Activated T-cell treated with anti-CD3 and anti-CD28 coated beads for 4 hours (primary cell): ENCODE data around the gene RAB11FIP3.
"Not testable (repeated sequence)": the region's sequence is repeated elsewhere in the genome, so short reads cannot be mapped to it uniquely, and the experiment has no call there.

Experiments
- DNase-seq: peaks from one replicate; pipeline ENCODE4 v3.0.0-alpha.2; 2020

Gene RAB11FIP3

DNA sequence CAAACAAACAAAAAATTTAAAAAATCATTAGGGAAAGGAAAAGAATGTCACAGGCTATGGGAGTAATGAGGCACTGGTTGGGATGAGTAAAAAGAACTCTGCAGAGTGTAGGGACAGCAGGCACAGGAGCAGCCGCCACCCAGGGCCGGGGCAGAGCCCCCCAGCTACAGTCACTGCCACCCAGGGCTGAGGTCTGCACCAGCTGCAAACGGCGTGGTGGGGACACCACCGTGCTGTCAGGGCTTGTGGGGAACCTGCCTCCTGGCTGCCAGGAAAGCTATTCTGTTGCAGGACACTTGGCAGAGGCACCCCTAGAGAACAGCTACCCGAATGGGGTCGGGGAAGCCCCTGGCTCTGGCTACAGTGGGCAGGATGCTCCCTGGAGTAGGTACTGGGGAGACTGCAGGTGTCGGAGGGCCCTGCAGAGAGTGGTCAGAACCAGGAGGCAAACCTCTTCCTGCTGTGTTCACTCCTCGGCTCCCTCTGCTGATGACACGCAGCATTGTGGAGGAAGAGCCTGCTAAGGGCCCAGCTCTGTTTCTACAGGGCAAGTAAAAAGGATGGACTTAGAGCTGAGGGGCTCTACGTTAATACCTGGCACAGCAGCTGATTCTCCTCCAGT is 69.8 kb downstream of the RAB11FIP3 start:
- DNase-seq = no peak

DNA sequence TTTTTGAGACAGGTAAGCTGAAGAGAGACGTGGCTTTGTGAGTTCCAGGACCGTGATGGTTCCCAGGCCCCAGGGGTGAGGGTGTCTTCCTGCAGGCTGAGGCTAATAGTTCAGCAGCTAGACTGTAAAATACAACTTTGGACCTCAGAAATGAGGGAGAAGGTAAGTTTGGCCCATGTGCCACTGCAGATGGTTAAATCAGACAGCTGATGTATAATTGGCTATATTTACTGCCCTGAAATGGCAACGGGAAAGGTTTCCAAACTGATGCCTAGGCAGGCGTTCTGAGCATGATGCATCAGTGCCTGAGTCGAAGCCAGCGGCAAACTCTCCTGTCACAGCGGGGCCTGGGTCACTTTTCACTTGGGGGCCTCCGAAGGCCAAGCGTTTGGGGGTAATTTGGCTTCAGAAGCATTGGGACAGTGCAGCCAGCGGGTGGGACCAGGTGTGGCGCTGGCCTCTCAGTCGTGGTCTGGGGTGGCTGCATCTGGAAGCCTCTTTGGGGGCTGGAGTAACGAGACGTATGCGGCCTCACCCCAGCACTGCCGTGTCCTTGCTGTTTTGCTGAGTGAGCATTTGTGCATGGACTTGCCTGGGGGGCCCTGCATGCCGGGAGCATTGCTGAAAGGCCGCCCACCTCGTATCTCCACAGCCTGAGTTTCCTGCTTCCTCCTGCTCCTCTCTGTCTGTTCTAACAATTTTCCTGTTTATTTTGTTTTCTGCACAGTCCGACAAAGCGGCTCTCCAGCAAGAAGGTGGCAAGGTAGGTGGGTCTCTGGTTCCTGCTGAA is 70.8 kb downstream of the RAB11FIP3 start:
- DNase-seq = no peak

DNA sequence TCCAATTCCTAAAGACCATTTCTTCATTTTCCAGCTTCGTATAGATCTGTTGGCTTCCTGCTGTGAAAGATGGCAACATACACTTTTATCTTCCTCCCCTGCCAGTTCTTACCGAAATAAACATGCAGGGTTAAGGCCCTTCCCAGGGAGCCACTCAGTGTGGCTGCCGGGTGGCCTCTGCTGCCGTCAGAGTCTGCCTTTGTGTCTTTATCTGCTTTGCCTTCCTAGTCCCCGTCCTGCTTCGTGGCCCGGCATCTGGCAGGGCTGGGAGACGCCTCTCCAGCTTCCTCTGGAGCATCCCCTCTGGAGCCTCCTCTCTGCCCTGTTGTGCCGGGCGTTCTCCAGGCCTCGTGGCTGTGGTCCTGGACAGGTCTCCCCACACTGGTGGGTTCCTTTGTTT is 71.8 kb downstream of the RAB11FIP3 start:
- DNase-seq = no peak

DNA sequence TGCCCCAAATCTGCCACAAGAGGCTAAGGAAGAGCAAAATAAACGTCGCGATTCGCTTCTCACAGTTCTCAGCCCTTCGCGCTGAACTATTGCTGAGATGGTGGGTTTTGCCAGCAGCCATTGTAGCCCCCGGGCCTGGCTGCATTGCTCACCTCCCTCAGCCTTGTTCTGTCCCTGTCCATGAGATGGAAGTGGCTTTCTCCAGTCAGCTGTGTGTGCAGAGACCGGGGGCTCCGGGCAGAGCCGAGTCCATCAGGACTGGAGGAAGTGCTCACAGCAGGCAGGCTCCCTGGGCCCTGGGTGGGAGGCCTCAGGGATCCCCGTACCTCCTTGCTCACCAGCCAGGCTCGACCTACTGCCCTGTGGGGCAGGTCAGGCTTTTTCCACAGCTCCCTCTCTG is 74.5 kb downstream of the RAB11FIP3 start:
- no peak for DNase-seq

DNA sequence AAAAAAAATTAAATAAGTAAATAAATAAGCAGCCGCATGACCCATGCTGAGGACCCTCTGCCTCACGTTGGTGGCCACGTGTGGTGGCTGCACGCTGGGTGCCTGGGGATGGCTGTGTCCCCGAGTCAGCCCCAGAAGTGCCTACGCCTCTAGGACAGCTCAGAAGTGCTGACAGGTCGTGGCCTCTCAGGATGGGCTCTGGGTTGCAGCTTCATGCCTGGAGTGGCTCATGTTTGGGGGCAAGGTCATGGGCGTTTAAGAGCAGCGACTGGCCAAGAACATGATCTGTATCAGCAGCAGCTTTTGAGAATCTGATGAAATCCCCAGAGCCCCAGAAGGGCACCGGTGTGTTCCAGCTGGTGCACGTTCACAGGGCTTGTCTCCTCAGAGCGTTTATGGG is 75.3 kb downstream of the RAB11FIP3 start:
- DNase-seq = no peak

DNA sequence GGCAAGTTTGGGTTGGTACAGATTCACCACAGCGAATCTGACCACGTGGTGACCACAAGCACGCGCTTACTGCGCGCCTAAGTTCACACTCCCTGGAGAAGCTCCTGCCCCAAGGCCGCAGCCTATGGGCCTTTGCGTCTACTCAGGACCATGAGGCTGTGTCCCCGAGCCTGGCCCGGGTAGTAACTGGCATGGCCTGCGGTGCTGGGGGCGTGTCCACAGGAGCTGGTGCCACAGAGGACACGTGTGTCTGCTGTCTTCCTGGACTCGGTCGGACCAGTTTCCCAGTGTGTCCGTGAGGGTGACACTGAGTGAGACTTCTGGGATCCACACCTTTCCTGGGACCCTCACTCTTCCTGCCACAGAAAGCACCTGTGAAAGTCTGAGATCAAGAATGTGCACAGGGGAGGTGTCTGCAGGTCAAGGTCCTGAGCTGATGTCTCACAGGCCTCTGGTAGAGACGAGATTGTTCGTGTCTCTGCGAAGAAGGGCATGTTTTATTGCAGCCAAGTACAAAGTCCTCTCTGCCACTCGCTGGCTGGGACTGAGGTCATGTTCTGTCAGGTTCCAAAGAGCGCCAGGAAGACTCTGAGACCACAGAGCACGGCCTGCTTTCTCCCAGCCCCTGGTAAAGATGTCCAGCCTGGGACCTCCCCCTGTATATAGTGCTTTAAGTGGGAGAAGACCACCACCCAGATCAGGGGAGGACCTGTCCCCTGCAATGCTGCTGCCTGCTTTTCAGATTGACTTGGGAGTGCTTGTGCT is 76.9 kb downstream of the RAB11FIP3 start:
- DNase-seq = no peak

DNA sequence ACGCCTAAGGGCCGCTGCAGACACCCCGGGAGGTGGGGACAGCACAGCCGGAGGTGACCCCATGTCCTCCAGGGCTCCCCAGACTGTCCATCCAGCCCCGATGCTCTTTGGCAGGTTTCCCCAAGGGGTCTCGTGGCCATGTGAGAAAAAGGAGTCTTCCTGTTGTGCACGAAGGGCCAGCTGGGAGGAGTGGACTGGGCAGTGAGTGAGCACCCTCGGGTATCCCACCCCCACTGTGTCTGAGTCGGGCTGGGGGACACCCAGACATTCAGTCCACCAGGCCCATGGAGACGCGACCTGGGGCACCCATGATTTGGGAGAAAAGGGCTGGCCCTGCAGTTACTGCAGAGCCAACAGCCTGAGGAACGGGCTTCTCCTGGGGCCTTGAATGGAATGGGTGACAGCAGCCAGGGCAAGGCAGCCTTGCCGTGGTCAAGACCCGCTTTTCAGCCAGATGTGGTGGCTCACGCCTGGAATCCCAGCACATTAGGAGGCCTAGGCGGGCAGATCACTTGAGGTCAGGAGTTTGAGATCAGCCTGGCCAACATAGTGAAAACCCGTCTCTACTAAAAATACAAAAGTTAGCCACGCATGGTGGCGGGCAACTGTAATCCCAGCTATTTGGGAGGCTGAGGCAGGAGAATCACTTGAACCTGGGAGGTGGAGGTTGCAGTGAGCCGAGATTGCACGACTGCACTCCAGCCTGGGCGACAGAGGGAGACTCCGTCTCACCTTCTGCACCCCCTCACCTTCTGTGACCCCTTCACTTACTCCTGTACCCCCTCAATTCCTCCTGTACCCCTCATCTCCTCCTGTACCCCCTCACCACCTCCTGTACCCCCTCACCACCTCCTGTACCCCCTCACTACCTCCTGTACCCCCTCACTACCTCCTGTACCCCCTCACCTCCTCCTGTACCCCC is 78.0 kb downstream of the RAB11FIP3 start:
- DNase-seq = no peak

DNA sequence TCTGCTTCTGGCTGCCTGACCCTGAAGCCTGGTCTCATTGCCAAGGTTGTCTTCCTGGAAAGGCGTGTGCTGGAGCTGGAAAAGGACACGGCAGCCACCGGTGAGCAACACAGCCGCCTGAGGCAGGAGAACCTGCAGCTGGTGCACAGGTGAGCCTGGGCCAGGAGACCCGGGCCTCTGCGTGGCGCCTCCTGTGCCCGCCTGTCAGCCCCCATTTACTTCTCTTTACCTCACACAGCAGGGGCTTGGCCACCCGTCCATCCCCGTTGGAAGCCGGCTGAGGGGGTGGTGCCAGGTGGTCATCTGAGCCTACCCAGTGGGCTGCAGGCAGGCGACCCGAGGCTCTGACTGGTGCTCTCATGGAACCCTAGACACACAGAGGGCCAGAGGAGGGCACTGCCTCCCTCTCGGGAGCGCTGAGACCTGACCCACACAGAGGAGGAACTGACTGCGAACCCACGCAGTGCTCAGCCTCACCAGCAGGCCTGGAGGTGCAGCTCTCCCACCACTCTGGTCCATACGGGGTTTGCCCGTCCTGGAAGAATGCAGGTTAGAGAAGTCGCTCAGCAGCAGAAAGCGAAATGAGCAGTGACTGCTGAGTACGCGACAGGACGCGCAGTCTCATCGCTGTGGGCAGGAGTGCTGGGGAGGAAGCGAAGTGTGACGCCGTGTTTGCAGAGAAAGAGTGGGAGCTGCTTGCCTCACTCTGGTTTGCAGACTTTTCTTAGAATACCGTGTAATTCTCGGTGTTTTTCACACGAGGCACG is 80.2 kb downstream of the RAB11FIP3 start:
- DNase-seq = no peak

DNA sequence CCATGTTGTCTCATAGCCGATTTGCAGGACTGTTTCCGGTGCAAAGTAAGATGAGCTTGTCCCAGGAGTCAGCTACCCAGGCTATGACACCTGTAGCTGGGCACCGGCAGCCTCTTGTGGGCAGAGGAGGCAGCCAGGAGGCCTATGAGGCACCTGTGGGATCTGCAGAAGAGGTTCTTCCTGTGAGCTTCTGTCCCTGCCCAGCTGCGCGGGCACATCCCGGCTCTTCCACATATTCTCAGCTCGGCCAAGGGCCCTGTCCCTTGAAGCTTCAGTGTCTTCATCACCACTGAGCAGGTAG is 80.7 kb downstream of the RAB11FIP3 start:
- no peak for DNase-seq

DNA sequence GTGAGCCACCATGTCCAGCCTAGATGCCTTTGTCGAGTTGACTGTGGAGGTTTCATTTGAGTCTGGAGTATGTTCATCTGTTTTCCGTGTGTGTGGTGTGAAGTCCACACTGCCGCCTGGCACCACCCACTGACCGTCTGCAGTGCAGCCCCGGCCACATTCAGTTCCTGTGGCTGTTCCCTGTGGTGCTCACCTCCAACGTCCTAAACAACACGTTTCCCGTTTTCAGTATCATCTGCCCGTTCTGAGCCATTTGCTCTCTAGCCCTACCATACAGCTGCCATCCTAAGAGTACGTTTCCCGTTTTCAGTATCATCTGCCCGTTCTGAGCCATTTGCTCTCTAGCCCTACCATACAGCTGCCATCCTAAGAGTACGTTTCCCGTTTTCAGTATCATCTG is 82.1 kb downstream of the RAB11FIP3 start:
- DNase-seq = not testable (repeated sequence)

DNA sequence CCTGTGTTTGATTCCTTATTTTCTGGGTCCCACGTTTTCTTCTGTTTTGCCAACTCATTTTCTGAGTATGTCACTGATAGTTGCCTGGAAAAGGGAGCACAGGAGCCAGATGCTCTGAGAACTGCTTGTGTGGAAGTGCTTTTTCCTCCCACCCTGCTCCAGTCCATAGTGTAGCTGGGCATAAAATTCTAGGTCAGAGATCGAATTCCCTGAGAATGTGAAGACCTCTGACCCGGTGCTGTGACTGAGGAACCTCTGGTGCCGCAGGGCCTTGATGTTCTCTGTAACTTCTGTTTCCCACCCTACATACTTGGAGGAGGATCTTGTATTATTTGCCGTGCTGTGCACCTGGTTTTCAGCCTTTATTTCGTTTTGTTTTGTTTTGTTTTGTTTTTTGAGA is 82.5 kb downstream of the RAB11FIP3 start:
- DNase-seq = no peak

DNA sequence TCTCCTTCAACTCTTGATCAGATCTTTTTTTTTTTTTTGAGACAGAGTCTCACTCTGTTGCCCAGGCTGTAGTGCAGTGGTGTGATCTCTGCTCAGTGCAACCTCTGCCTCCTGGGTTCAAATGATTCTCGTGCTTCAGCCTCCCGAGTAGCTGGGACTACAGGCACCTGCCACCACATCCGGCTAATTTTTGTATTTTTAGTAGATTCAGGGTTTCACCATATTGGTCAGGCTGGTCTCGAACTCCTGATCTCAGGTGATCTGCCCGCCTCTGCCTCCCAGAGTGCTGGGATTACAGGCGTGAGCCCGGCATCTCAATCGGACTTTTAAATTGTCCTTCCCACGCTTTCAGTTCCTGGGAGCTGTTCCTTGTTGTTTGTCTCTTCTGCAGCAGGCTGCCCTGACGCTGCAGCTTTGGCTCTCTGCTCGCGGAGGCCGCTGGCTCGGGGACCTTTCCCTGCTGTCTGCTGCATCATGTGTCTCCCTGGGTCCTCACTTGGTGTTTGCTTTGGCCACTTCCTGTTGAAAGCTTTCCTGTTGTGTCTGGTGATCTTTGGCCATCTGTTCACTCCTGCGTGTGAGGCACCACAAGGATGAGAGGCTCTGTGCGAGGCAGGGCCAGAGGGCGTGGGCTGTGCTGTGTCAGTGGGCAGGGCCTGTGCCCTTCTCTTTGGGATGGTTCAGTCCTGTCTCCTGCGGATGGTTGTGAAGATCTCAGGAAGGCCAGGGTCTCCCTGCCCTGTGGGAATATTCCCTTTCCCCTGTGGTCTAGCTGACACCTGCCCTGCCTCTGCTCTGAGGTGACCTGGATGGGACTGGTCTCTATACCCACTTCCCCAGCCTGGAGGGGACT is 83.7 kb downstream of the RAB11FIP3 start:
- DNase-seq = no peak

DNA sequence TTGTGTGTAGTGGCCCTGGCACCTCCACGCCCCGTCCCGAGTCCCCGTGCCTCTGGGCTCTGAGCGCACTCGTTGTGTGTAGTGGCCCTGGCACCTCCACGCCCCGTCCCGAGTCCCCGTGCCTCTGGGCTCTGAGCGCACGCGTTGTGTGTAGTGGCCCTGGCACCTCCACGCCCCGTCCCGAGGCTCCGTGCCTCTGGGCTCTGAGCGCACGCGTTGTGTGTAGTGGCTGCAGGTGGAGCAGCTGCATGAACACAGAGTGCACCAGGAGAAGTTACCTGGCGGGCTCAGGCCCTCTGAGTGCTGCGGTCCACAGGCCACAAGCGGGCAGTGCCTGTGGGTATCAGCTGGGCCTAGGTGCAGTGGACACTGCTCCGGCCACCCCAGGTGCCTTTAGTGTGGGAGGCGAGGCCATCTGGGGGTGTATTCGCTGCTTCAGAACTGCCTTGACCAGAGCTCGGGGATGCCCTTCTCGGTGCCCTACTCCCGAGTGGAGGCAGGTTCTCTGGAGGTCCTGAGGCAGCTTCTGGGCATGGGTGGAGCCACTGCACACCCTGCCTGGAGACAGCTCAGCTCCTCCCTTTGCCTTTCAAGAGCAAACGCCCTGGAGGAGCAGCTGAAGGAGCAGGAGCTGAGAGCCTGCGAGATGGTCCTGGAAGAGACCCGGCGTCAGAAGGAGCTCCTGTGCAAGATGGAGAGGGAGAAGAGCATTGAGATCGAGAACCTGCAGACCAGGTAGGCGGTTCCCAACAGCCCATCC is 84.8 kb downstream of the RAB11FIP3 start:
- DNase-seq = no peak

DNA sequence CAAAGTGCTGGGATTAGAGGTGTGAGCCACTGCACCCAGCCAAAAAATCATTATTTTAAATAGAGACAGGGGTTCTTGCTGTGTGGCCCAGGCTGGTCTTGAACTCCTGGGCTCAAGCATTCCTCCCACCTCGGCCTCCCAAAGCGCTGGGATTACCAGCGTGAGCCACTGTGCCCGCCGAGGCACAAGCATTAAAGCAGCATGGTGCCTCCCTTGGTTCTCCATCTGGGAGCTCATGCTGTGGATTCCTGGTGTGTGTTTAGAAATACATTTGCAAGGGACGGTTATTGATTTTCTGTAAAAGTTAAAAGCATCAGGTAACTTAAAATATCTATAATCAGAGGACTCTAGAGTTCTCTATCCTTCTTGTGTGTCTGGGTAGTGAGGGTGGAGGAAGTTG is 87.4 kb downstream of the RAB11FIP3 start:
- DNase-seq = no peak

DNA sequence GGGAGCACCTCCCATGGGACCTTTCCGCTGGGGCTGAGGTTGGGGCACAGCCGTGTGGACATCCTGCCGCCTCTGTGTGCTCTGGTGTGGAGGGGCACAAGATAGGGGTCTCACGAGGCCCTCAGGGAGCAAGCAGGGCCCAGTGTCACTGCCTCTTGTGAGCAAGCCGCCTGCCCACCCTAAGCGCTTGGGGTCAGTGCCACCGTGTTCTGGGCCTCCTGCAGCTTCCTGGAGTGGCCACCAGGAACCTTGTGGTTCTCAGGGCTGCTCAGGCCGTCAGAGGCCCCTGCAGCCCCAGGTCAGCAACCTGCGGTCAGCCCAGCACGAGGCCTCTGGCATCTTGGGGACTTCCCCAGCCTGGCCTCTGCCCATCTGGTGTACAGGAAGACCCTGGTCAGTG is 88.5 kb downstream of the RAB11FIP3 start:
- DNase-seq = no peak

DNA sequence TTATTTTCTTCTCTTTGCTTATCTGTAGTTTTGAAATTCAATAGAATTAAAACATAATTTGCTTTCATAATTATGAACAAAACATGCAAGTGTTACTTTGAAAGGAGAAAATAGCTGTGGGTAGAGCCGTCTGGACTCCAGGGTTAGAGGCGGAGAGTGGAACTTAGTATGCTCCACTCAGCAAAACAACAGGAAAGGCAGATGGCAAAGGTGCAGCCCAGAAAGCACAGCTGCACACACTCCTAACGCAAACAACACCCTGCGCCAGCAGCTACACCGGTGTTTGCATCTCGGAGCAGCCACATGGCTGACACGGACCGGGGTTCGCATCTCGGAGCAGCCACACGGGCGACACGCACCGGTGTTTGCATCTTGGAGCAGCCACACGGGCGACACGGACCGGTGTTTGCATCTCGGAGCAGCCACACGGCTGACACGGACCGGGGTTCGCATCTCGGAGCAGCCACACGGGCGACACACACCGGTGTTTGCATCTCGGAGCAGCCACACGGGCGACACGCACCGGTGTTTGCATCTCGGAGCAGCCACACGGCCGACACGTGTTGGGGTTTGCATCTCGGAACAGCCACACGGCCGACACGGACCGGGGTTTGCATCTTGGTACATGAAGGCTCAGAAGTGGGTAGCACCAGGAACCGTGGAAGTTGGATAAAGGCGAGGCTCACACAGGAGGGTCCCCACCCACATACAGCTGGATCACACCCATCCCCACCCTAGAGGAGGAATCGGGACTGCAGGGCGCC is 89.9 kb downstream of the RAB11FIP3 start:
- DNase-seq = no peak

DNA sequence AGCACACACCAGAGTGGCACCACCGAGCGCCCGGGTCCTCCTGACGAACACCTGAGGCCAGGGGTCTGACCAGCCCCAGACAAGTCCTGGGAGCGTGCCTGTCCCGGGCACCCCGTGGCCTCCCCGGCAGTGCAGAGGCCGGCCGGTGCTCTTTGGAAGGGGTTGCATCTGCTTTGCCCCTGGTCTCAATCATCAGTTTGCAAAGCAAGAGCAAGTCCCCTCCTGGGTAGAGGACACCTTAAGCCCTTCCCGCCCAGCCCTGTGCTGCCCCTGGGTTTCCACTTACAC is 90.4 kb downstream of the RAB11FIP3 start:
- no peak for DNase-seq

DNA sequence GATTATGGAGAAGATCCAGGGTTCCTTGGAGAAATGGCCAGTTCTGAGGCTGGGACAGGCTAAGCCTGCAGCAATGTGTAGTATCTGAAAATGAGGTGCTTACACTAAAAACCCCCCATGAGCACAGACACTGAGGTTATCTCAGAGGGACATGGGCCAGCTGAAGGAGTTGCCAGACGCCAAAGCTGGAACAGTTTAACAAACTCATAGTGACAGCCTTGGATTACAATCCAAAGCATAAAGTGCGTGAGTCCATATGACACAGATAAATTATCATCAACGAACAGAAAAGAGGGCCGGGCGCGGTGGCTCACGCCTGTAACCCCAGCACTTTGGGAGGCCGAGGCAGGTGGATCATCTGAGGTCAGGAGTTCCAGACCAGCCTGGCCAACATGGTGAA is 90.9 kb downstream of the RAB11FIP3 start:
- DNase-seq = no peak

DNA sequence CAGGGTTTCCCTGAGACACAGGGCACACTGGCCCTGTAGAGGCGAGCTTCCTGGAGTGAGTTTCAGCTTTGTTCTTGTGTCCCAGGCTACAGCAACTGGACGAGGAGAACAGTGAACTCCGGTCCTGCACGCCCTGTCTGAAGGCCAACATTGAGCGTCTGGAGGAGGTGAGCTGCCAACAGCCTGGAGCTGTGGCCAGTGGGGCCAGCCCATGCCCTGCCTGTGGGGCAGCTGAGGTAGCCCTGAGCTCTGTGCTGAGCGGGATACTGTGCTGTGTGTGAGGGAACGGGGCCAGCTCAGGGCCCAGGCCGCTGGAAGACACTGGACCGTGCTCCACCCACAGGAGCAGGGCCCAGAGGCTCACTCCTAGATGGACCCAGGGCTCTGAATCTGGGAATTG is 93.4 kb downstream of the RAB11FIP3 start:
- no peak for DNase-seq

DNA sequence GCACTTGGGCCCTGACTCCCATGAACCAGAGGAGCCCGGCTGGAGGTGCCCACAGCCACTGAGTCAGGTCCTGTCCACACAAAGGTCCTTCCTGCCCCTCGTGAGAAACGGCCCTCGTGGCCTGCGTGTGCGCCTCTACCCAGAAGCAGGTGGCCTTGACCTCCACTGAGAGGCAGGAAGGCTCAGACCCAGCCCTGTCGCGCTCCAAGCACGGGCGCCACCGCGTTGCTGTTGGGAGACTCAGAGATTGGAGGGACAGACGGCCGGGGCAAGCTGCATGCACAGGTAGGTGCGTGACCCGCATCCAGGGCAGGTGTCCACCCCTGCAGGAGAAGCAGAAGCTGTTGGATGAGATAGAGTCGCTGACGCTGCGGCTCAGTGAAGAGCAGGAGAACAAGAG is 94.0 kb downstream of the RAB11FIP3 start:
- DNase-seq = no peak
